GM18517 (cell line): ENCODE measurements around the gene CREB5.

ENCODE experiments used
- ATAC-seq: cut with Tn5 transposase; IDR thresholded peaks from one replicate; pipeline ENCODE4 v1.9.1; 2021; ENCODE audit warnings: mild to moderate bottlenecking, moderate library complexity; ENCODE audit not compliant: unreplicated experiment

Gene CREB5

DNA sequence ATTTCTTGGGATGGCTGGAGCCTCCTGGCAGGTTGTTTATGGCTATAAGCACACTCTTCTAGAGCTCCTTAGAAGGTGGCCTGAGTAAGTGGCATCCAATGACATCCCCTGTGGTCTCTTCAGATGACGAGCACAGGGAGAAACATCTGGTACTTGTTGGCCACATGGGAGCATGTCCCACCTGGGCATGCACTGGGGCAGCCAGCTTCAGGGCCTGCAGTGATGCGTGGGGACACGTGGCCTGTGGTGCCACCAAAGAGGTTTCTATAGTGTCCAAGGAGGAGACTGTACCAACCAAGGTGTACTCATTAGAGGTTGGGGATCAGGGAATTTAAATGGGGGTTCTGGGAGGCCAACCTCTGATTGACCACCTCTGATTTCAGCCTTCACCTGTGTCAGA is 420.4 kb downstream of the CREB5 start:
- no peak for ATAC-seq

DNA sequence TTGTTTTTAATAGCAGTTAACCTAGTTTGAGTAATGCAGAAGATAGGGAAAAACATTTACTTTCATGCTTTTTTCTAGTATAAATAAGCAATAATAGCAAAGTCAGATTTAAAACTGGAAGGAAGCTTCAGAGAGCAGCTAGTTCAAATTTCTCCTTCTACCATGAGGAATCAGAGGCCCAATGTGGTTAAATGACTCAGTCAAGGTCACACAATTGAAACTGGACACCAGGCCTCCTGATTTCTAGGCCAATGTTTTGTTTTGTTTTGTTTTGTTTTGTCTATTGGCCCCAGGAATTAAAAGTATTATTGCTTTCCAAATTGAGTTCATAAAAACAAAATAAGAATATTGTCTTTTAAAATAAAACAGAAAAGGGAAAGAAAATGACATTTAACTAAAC is 423.5 kb downstream of the CREB5 start:
- ATAC-seq: no peak

DNA sequence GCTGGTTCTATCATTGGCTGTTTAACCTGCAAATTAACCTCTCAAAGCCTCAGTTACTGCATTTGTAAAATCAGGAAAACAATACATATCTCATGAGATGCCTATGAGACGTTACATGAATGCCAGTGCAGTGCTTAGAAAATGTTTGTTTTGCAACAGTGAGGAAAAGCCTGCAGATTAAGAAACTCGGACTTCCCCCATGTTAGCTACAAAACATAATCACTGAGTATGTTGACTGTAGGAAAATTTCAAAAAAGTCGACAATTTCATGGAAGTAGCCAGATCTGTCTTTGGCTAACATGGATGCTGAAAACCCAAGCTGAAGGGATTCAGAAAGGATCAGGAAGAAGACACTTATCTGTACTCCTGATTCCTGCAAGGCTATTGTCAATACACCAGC is 424.4 kb downstream of the CREB5 start:
- no peak for ATAC-seq

DNA sequence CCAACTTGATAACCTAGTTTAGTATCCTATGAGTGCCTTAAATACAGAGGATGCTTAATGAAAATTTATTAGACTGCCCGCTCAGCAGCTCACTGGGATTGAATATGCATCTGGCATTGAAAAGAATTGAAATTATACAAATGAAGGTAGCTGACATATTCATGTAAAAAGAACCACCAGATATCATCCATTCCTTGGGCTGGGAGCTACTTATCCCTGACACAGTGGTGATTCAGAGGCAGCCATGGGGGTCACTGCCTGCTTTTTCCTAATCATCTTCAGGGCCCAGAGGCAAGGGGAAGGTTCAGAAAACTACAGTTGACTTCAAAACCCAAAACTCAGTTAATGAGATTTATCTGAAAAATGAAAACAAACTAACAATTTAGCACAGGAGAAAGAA is 424.9 kb downstream of the CREB5 start:
- ATAC-seq: no peak

DNA sequence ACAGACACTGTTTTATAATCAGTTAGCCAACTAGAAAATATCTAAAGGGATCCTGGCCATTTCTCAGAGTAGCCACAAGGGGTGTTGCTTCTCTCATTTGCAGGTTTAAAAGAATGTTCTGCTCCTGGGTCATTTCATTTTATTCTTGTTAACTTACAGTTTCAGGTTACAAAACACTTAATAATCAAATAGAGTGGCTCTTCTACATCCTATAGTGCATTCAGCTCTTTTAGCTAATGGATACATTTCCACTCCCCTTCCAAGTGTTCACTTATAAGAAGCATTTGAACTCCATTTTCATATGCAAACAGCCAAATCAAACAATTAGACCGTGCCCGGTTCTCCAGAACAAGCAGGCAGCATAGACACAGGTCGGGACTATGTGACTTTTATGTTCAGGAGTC is 428.3 kb downstream of the CREB5 start:
- ATAC-seq: no peak

DNA sequence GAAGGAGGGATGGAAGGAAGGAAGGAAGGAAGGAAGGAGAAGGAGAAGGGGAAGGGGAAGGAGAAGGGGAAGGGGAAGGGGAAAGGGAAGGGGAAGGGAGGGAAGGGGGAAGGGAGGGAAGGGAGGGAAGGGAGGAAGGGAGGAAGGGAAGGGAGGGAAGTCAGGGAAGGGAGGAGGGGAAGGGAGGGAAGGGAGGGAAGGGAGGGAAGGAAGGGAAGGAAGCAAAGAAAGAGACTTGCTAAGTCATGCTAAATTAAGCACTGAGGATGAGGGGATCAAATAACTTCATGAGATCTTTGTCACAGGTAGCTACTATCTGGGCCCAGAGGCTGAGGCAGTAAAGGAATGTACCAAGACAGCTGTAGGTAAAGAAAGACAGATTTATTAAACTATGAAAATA is 429.4 kb downstream of the CREB5 start:
- ATAC-seq: no peak

DNA sequence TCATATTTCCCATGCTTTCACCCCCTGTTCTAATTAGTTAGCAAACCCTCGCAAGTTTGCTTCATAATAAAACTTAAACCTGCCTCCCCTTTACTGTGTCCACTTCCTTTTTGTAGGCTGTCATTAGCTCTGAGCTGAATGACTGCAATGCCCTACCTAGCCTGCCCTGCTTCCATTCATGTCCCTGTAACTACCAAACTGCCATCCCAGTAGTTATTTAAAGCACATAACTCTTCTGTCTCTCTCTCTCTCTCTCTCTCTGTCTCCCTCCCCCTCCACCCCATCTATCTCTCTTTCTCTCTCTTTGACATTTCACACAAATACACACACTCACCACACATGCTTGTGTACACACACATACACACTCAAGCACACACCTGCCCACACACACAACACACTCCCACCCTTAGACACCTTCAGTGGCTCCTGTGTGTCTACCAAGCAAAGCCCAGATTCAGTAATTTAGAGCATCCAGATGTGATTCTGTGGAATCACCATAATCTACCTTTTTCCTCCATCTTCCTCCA is 430.5 kb downstream of the CREB5 start:
- ATAC-seq: no peak

DNA sequence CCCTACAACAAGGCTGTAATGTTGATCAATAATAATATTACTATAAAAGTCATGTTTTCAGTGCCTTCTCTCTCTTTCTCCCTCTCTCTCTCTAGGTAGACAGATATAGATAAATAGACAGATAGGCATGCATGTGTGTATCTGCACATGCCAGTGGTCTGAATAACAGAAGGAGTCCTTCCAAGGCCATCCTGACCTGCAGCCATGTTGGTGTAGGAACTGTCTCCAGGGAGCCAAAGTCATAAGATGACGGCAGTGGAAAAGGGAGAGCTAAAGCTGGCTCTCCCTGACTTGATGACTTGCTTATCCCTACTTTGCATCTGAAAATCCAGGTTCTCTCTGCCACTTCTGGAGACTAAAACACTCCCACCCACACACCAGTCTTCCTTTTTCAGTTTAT is 432.8 kb downstream of the CREB5 start:
- no peak for ATAC-seq

DNA sequence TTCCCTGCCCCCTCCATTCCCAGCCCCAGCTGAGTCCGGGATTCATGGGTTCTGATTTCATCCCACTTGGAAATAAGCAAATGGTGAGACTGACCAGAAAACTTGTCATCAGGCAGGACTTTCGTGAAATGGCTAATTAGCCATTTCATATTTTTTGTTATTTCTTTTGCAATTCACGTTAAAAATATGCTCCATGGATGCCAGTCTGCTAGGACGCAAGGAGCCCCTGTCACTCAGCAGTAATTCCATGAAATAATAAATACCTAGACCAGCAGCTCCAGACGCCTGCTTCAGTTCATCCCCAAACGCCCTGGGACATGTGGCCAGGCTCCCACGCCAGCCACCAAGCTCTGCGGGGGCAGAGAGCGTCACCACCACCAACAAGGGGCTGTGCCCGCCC is 434.9 kb downstream of the CREB5 start:
- no peak for ATAC-seq

DNA sequence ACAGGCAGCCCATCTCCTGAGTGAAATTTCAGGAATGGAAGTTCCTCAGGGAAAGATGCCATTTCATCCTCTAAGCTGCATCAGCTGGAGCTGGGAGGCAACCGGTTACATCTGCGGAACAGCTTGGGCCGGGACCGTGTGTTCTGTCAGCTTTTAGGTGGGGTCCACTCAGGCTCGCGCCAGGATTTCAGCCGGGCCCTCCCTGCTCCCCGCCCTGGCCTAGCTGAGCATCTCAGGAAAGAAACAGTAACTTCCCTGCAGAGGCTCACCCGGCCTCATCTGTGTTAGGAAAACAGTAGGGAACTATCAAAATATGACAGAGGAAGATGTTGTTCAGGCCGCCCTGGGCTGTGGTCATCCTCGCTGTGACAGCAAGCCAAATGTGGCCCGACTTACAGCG is 435.4 kb downstream of the CREB5 start:
- ATAC-seq: no peak

DNA sequence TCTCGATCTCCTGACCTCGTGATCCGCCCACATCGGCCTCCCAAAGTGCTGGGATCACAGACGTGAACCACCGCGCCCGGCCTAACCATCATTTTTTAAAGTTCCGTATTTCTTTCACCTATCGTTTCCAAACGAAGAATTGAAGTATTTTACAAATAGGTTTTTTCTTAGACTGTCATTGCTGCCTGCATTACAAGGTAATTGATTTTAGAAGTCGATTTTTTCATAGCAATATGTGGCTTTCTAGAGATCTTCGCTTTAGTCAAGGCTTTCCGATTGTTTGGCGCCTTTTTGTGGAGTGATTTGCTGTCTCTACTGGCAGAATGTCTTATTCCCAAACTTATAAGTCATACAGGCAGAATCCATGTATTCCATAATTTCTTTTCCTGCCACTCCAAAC is 436.6 kb downstream of the CREB5 start:
- ATAC-seq: no peak

DNA sequence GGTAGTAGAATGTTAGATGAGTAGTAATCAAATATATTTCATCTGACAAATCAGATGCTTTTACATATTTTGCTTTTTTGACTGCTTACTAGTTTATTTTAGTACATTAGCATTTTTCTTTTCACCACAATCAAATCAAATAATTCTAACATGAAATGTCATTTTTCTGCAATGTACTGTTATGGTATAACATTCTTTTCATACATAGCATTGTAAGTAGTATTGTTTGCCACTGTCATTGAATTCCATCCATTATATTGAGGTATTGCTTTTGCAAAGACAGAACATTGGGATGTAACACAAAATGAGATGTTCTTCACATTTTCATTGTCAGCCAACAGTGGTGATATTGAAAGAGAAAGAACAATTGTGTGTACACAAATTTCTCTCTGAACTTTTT is 438.4 kb downstream of the CREB5 start:
- no peak for ATAC-seq

DNA sequence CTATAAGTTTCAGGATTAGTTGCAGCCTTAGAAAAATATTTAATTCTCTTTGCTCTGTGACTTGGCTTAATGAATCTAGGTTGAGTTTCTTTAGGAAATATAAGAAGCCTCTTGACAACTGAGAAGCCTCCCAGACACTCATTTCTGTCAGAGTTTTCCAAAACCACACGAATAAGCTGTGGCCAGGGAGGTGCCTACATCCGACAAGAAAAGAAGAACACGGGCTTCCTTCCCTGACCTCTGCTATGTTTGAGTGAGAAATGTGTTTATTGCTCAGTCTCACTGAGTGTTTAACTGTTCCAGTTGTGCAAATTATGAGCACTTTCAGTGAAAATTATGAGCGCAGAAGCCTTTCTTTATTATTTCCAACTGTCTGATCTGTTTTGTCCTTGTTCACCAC is 440.8 kb downstream of the CREB5 start:
- ATAC-seq: no peak

DNA sequence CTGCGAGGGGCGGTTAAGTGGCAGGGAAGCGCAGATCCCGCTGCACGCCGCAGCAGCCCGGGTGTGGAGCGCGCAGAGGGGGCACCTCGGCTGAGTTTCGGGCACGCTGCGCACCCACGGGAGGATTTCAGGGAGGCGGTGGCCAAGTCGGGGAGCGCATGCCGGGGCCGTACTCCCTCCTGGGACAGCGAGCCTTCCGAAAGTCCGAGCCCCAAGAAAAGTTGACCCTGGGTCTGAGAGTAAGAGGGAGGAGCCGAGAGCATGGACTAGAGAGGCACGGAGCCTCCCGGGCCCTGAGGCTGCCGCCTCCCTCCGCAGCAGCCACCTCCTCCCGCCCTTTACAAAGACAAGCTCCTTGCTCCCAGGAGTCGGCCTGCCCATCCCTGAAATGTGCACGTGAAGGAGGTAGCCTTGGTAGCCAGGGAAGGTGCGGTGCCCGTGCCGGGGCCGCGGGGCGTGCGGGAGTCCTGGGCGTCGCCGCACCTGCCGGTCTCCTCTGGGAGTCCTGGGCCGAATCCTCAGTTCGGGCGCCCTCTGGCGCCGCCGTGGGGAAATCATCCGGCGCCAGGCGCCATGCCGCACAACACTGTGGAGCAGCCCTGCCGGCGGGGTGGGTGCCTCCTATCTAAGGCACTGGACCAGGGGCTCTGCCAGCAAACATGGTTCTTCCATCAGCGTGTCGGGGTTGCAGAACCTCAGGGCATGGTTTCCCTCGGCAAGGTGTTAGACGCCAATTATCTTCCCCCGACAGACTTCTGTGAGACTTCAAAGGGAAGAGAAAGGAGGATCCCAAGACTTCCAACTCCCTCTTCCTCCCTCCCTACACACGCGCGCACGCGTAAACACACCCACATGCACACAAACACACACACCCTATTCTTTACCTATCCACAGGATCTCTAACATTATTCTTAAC is 441.8 kb downstream of the CREB5 start:
- ATAC-seq: peak; percentile 93

DNA sequence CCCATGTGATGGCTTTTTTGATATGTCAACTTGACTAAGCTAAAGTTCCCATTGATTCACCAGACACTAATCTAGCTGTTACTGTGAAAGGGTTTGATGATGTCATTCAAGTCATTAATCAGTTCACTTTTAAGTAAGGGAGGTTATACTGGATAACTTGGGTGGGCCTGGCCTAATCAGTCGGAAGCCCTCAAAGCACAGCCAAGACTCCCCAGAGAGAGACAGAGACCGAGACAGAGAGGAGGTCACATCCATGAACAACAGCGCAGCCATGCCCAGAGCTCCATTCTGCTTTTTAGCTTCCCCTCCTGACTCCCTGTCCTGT is 442.4 kb downstream of the CREB5 start:
- ATAC-seq: no peak

DNA sequence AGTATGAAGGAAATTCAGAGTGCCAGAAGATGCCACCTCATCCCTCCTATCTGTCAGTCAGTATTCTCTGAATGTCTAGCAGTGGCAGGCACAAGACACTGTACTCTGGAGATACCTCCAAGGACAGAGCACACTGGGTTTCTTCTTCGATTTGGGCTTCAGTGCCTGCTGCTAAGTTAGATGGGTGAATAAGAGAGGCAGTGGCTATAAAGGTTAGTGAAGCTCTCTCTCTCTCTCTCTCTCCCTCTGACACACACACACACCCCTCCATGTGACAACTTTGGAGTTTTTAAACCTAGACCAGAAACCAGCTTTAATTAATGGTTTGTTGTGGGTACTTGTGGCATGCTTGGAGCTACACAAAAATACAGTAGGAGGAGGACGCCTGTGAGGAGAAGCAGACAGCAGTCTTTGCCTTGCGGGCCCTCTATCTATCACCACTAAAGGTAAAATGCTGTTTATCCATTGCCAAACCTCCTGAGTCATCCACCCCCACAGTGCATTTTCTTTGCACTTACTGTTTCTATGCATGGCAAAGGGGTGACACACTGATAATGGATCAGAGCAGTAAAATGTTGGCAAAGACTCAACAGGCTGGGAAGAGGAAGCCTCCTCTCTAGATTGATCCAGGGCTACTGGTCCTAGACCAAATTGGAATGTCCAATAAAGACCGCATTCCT is 443.4 kb downstream of the CREB5 start:
- ATAC-seq: no peak

DNA sequence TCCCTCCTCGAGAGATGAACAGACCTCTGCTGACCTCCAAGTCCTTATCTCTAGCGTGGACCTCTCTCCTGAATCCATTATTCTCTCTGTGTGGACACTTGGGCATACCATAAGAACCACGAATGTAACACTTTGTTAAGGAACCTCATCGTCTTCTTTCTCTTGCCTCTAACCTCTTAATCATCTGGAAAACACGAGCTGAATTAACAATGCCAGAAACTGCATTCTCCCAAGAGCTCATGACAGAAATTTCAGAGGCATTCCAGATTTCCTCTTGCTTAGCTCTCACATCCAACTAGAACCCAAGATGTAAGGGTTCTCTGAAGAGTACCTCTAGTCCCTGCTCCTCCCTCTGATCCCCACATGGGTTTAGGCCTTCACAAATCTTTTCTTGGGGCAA is 444.3 kb downstream of the CREB5 start:
- ATAC-seq: no peak

DNA sequence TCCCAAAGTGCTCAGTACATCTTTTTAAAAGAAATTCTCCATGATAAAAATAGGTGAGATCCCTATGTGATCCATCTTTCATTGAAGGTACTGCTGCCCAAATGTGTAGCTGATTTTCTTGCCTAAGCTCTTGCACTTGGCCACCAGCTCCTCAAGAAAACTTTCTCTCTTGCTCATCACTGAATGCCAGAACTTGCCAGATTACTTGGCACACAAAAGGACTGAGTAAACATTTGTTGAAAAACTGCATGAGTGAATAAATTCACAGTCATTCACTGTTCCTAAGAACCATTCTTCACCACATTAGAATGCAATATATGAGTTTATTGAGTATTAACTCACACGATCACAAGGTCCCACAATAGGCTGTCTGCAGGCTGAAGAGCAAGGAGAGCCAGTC is 445.9 kb downstream of the CREB5 start:
- no peak for ATAC-seq

DNA sequence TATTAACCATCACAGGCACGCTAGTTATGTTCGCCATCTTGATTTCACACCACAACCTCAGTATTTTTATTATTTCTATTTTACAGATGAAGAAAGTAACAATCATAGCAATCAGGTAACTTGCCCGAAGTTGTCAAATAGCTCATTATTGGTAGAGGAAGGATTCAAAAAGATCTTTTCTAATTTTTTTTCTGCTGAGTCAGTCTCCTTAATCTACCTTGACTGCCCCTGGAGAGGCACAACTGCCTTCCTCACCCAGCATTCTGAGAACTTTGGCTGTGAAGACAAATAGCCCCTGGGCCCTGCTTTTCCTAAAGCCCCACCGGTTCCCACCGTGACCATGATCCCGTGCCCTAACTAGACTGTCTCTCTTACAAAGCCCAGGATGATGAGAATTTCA is 446.6 kb downstream of the CREB5 start:
- no peak for ATAC-seq

DNA sequence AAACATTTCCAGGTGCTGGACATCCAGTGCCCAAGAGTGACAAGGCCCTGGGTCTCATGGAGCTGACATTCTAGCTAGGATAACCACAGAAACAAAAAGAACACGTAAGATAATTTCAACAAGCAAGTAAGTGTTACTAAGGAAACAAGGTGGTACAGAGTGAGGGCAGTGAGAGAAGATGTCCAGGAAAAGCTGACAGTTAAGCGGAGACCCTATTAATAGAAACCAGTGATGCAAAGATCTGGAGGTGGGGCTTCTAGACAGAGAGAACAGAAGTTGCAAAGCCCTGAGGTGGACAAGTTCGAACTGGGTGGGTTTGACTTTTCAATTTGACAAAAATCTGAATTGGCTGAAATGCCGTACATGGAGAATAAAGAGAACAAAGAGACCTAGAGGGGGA is 449.5 kb downstream of the CREB5 start:
- no peak for ATAC-seq

DNA sequence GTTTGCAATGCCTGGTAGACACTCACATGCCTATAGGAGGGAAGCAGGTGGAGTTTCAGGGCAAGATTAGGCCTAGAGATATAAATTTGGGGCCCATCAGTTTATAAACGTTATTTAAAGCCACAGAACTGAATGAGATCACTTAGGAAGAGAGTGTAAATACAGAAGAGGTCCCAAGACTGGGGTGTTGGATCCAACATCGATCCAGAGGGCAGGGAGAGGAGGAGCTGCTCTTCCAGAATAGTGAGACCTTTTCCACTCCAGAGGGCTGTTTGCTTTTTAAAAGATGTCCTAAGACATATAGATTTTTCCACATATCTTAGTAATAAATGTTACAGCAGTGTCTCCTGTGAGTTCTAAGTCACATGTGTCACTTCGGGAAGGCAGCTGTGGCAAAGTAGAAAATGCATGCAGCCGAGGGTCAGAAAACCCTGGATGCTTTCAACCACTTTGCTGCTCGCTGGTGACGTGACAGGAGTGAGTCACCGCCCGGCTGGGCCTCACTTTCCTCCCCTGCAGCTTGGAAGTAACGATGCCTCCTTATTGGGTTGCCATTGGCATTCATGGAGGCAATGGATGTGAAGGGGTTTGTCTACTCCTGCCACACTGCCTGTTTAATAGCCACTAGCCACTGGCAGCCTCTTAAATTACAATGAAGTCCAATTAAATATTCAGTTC is 450.4 kb downstream of the CREB5 start:
- ATAC-seq: no peak

DNA sequence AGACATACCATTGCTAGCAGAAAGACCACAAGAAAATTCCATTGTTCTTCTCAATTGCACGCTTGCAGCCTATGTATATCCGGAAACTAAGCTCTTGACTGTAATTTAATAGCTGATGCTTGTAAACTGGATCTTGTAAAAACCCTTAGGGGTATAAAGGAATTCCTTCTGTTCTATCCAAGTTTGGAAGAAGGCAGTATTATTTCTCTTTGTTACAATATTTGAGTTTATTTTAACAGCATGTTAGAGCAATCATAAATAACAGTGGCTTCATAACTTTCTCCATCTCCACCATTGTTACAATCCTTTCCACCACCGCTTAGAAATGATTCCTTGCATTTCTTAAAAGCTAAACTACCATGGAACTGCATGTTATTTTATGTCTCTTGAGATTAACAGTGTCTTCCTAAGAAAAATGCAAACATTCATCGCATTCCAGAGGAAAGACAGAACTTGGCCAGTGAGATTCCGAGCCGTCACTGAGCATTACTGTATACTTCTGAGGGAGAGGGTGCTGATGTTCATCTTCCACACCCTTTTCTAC is 453.4 kb downstream of the CREB5 start:
- no peak for ATAC-seq
